Heart right ventricle (tissue), 16 donors: ENCODE results near the gene SARS2. TPM values are rescaled to one million over a fixed set of nuclear protein-coding genes. Genes with fewer than 3 reads are reported as not detected.

ENCODE experiments used
- ATAC-seq, 8 donors: fragments of 200-7000 bp; cut with Tn5 transposase; one replicate each; pipeline ENCODE4 v1.9.1; 2020; ENCODE audit warnings: mild to moderate bottlenecking in 8 of 8, moderate library complexity in 8 of 8, moderate number of reproducible peaks in 1 of 8
- DNase-seq, 2 donors: peaks; one replicate each; pipeline ENCODE4 v3.0.0-alpha.2; 2020
- H3K27ac ChIP-seq, 10 donors: fragments of 200-600 bp; sonication (generic) in 2 of 10; one replicate each; pipeline versions ENCODE4 v1.5.0 to v1.8.0; 2020 to 2022; ENCODE audit warnings: mild to moderate bottlenecking in 3 of 10
- H3K27me3 ChIP-seq, 7 donors: fragments of 200-600 bp; one replicate each; pipeline ENCODE4 v1.8.0; 2021 to 2022; ENCODE audit warnings: mild to moderate bottlenecking in 2 of 7
- H3K36me3 ChIP-seq, 9 donors: fragments of 200-600 bp; sonication (generic) in 1 of 9; one replicate each; pipeline versions ENCODE4 v1.5.0 to v1.8.0; 2020 to 2022; ENCODE audit warnings: mild to moderate bottlenecking in 2 of 9
- H3K4me1 ChIP-seq, 9 donors: fragments of 200-600 bp; sonication (generic) in 1 of 9; one replicate each; pipeline versions ENCODE4 v1.5.0 to v1.8.0; 2020 to 2022; ENCODE audit warnings: mild to moderate bottlenecking in 4 of 9
- H3K4me3 ChIP-seq, 10 donors: fragments of 200-600 bp; sonication (generic) in 2 of 10; one replicate each; pipeline versions ENCODE4 v1.5.0 to v1.8.0; 2020 to 2022; ENCODE audit warnings: mild to moderate bottlenecking in 7 of 10, moderate library complexity in 2 of 10
- H3K9me3 ChIP-seq, 11 donors: fragments of 200-600 bp in 10 of 11; sonication (generic) in 2 of 11; one replicate each; pipeline versions ENCODE4 v1.5.0 to v1.8.0; 2013 to 2022; ENCODE audit warnings: mild to moderate bottlenecking in 2 of 11, control low read depth in 1 of 11, moderate library complexity in 1 of 11
- WGBS, 2 donors: extraction: QIAGEN DNeasy Blood & Tissue Kit; methylation state at CpG; one replicate each; pipeline ENCODE4 v1.1.7; 2013; ENCODE audit warnings: inconsistent platforms in 1 of 2; 5-methylcytosine and 5-hydroxymethylcytosine counted together
- intact Hi-C, 10 donors: fragments of 100-400 bp; cut with DNase I; formaldehyde crosslinking; loops; one replicate each; pipeline versions ENCODE4 v1.11.1 to v1.14.2; 2022
- polyA plus RNA-seq, 2 donors: library from polyadenylated mRNA; stranded (reverse); fragments of 200-250 nt; gene quantifications; one replicate each; pipeline ENCODE4 v1.2.3, GENCODE V29; 2013
- total RNA-seq, 10 donors: library from RNA; stranded (reverse); fragmentation: NEBNext Ultra II Directional in 3 of 10; extraction: Animal tissue kit (Norgen Biotek cat#: 25700) in 3 of 10; gene quantifications; one replicate each; pipeline versions ENCODE4 v1.2.1 to v1.2.4, GENCODE V29; 2021 to 2023
- TF ChIP-seq, protein P1 (sequence below), 9 donors: fragments of 200-600 bp; sonication (generic) in 2 of 9; IDR thresholded peaks; one replicate each; pipeline versions ENCODE4 v1.5.0 to v1.8.0; 2021 to 2022; ENCODE audit warnings: antibody characterized with exemption in 9 of 9, mild to moderate bottlenecking in 5 of 9, moderate library complexity in 1 of 9
- donor health status: Arrhythmogenic right ventricular cardiomyopathy.
- donor health status: ischemic (EF 13 %, LVEDD 7.1; RV severe dilation, severe dysfunction).
- donor health status: healthy with polysubstance abuse.
- donor health status: DM: no; HTN: yes; CAD: no.
- donor health status: DM: no; HTN: no; CAD: no.
- donor health status: ischemic (EF 25% LVEDD 6.9; RV normal size, moderate dysfunction).
- donor health status: ischemic (EF 25% LVEDD 5.7; RV mildly dilated, moderate dysfunction).
- donor health status: healthy.
- donor health status: DM: yes; HTN: yes; CAD: no.
- donor health status: Ischemic cardiomyopathy.
- donor health status: ischemic (EF 35%, LVEDD 5.7; RV mildly dilated, moderate dysfunction).
- donor health status: nonischemic (EF 11% LVEDD 7.7; RV severe dilation, severe dysfunction).
- donor health status: DM: yes; HTN: yes; CAD: no.
- donor health status: PGD.
- donor health status: ischemic (EF 29% LVEDD 5.4; RV normal size, mild dysfunction).
- donor health status: nonischemic (EF 23%, LVEDD 6.1; RV moderate dilation, normal function).

SARS2 gene
- total and polyA plus RNA-seq, 12 donors: 10.4 to 51.9 (median 18.9) TPM

DNA sequence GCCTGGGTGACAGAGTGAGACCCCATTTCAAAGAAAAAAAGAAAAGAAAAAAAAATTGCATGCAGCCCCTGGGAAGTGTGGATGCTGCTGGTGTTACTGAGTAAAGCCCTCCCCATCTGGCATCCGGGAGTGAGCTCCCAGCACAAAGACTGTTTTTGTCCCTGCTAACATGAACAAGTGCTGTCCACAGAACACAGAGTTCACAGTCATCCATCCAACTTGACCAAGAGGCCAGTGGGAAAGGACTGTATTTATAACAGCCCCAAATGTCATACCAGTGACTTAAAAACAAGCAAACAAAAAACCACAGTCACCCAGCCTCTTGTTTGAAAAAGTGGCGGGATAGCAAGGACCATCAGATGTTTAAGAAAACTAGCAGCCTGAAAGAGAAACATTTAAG is 34.2 kb upstream of the SARS2 start:
- peaks cover 0 to 11% (median 3%) of the 10 kb centered on the region in 9 donors for H3K4me1 ChIP-seq
- WGBS, 2 donors: 91 to 98% methylated on average over 2 of the region's 2 CpGs
- H3K27me3 ChIP-seq: no peaks in the 10 kb centered on the region
- intact Hi-C loops: loop anchor here in 3 of 10 donors (5.0 to 10.0 kb wide), 2 partner anchors 360 to 363 kb away; partner anchors contain the start of gene LRFN1 (in 1 of the 3)
- no peak overlapping the region for H3K4me3 ChIP-seq
- no peak for ATAC-seq
- H3K27ac ChIP-seq: no peak overlapping the region
- TF ChIP-seq, protein P1, sequence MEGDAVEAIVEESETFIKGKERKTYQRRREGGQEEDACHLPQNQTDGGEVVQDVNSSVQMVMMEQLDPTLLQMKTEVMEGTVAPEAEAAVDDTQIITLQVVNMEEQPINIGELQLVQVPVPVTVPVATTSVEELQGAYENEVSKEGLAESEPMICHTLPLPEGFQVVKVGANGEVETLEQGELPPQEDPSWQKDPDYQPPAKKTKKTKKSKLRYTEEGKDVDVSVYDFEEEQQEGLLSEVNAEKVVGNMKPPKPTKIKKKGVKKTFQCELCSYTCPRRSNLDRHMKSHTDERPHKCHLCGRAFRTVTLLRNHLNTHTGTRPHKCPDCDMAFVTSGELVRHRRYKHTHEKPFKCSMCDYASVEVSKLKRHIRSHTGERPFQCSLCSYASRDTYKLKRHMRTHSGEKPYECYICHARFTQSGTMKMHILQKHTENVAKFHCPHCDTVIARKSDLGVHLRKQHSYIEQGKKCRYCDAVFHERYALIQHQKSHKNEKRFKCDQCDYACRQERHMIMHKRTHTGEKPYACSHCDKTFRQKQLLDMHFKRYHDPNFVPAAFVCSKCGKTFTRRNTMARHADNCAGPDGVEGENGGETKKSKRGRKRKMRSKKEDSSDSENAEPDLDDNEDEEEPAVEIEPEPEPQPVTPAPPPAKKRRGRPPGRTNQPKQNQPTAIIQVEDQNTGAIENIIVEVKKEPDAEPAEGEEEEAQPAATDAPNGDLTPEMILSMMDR (IDR thresholded peaks at IDR 0.05): no peak
- peaks cover 0 to 5% (median 0%) of the 10 kb centered on the region in 9 donors for H3K36me3 ChIP-seq
- DNase-seq: no peak
- no peaks in the 10 kb centered on the region for H3K9me3 ChIP-seq

DNA sequence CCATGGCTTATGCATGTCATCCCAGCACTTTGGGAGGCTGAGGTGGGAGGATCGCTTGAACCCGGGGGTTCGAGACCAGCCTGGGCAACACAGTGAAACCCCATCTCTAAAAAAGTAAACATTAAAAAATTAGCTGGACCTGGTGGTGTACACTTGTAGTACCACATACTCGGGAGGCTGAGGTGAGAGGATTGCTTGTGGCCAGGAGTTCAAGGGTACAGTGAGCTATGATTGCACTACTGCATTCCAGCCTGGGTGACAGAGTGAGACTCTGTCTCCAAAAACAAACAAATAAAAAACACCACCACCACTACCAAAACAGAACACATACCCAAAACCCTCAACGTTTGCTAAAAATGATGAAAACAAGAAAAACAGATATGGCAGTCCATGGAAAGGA is 29.1 kb upstream of the SARS2 start:
- WGBS, 2 donors: 85 to 88% methylated on average over 5 of the region's 5 CpGs
- H3K36me3 ChIP-seq: no peaks in the 10 kb centered on the region
- H3K27ac ChIP-seq: no peak overlapping the region
- intact Hi-C loops: loop anchor here in 7 of 10 donors (5.0 to 10.0 kb wide), 4 partner anchors 365 to 445 kb away; partner anchors contain the start of gene LRFN1 (in 2 of the 7)
- no peaks in the 10 kb centered on the region for H3K9me3 ChIP-seq
- H3K4me1 ChIP-seq: peaks cover 0 to 11% (median 3%) of the 10 kb centered on the region in 9 donors
- no peak for ATAC-seq
- no peak overlapping the region for H3K4me3 ChIP-seq
- DNase-seq: no peak
- no peaks in the 10 kb centered on the region for H3K27me3 ChIP-seq
- TF ChIP-seq, protein P1 (IDR thresholded peaks at IDR 0.05): no peak

DNA sequence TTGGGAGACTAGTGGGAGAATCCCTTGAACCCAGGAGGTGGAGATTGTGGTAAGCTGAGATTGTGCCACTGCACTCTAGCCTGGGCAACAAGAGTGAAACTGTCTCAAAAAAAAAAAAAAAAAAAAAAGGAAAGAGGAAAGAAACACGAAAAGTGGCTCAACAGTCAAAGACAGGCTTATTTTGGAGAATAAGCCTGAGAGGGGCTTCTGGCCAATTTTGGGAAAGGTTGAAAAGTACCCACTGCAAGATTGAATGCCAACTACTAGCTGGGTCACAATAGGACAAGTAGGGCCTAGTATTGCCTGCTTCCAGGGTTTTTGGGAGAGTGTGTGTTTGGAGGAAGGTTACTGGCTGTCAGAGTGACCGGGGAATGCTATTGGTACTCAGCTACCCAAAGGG is 27.7 kb upstream of the SARS2 start:
- no peak for ATAC-seq
- Histone ChIP-seq H3K4me1 (peaks cover 0 to 11% (median 3%) of the 10 kb centered on the region in 9 donors), H3K4me3 (no peak overlapping the region), H3K27me3 (no peaks in the 10 kb centered on the region), H3K36me3 (no peaks in the 10 kb centered on the region), H3K27ac (no peak overlapping the region), H3K9me3 (no peaks in the 10 kb centered on the region)
- no peak for DNase-seq
- TF ChIP-seq, protein P1 (IDR thresholded peaks at IDR 0.05): no peak
- intact Hi-C loops: loop anchor here in 6 of 10 donors (10.0 kb wide), 3 partner anchors 366 to 444 kb away; partner anchors contain the start of gene LRFN1 (in 1 of the 6)
- 88 to 92% methylated on average over 2 of the region's 2 CpGs for WGBS, 2 donors

DNA sequence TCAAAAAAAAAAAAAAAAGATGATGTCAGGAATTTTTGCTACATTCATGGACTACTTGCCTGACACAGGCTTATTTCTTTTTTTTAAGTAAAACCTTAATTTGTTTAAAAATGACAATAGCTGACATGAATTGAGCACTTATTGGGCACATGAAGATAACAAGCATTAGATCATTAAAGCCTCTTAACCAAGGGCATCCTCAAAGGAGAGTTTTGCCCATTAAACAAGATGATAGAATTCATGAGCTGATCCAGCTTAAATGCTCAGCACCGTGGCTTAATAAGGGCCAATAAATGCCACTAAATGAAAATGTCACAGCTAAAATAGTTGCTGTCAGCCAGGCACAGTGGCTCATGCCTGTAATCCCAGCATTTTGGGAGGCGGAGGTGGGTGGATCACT is 25.7 kb upstream of the SARS2 start:
- intact Hi-C loops: loop anchor here in 6 of 10 donors (10.0 kb wide), 3 partner anchors 369 to 441 kb away; partner anchors contain the start of gene LRFN1 (in 1 of the 6)
- Histone ChIP-seq H3K36me3 (no peaks in the 10 kb centered on the region), H3K4me1 (no peaks in the 10 kb centered on the region), H3K9me3 (no peaks in the 10 kb centered on the region), H3K27me3 (peaks cover 0 to 4% (median 0%) of the 10 kb centered on the region in 7 donors), H3K27ac (no peak overlapping the region), H3K4me3 (no peak overlapping the region)
- DNase-seq (no peak), ATAC-seq (no peak)
- TF ChIP-seq, protein P1 (IDR thresholded peaks at IDR 0.05): no peak
- 92 to 96% methylated on average over 2 of the region's 2 CpGs for WGBS, 2 donors
